ENCODE data around the gene GPR161. TPM values are rescaled to one million over a fixed set of nuclear protein-coding genes. Genes with fewer than 3 reads are reported as not detected.

GPR161 gene
- total and polyA plus RNA-seq, 8 donors = 9.3 to 37.7 (median 26.6) TPM

GRCh38 chr1:168121401-168122011 lies 15.2 kb downstream of the GPR161 start:
- intact Hi-C loops (cut with DNase I) = no loop called here
- no peak for TF ChIP-seq CTCF (IDR thresholded peaks at IDR 0.05)
- DNase-seq (peak in 3 of 4 donors; percentile 46 to 81 (median 65)), ATAC-seq (peak; percentile 63)
- no peaks in the 10 kb centered on the region for H3K36me3 ChIP-seq
- no peaks in the 10 kb centered on the region for H3K27me3 ChIP-seq
- H3K9me3 ChIP-seq = no peaks in the 10 kb centered on the region
- H3K4me1 ChIP-seq = no peaks in the 10 kb centered on the region
- peak overlapping the region in 1 of 2 donors; percentile 68 for H3K27ac ChIP-seq
- no peak overlapping the region for H3K4me3 ChIP-seq

- ATAC-seq = no peak
- no peaks in the 10 kb centered on the region for H3K4me1 ChIP-seq
- no peak for DNase-seq
- H3K36me3 ChIP-seq = no peaks in the 10 kb centered on the region
- intact Hi-C loops (cut with DNase I) = no loop called here
- no peaks in the 10 kb centered on the region for H3K27me3 ChIP-seq
- no peak overlapping the region for H3K4me3 ChIP-seq
- H3K9me3 ChIP-seq = no peaks in the 10 kb centered on the region
- TF ChIP-seq CTCF (IDR thresholded peaks at IDR 0.05) = no peak
- no peak overlapping the region for H3K27ac ChIP-seq
Measured at GRCh38 chr1:168119750-168120149, 17.0 kb downstream of the GPR161 start.

GRCh38 chr1:168116327-168116799 lies 20.4 kb downstream of the GPR161 start:
- no peak overlapping the region for H3K27ac ChIP-seq
- H3K27me3 ChIP-seq = no peaks in the 10 kb centered on the region
- peak; percentile 88 for ATAC-seq
- intact Hi-C loops (cut with DNase I) = no loop called here
- H3K4me1 ChIP-seq = no peaks in the 10 kb centered on the region
- TF ChIP-seq CTCF (IDR thresholded peaks at IDR 0.05) = no peak
- no peaks in the 10 kb centered on the region for H3K9me3 ChIP-seq
- DNase-seq = peak in 1 of 4 donors; percentile 51
- H3K4me3 ChIP-seq = no peak overlapping the region
- H3K36me3 ChIP-seq = no peaks in the 10 kb centered on the region

- ATAC-seq = no peak
- DNase-seq = no peak
- Histone ChIP-seq H3K27ac (no peak overlapping the region), H3K4me1 (no peaks in the 10 kb centered on the region), H3K9me3 (no peaks in the 10 kb centered on the region), H3K36me3 (no peaks in the 10 kb centered on the region), H3K4me3 (no peak overlapping the region), H3K27me3 (no peaks in the 10 kb centered on the region)
- no peak for TF ChIP-seq CTCF (IDR thresholded peaks at IDR 0.05)
- intact Hi-C loops (cut with DNase I) = no loop called here
Measured at GRCh38 chr1:168114845-168115244, 21.9 kb downstream of the GPR161 start.

GRCh38 chr1:168112673-168113305 lies 23.9 kb downstream of the GPR161 start:
- H3K27ac ChIP-seq = no peak overlapping the region
- intact Hi-C loops (cut with DNase I) = no loop called here

More at GRCh38 chr1:168112673-168113305, 23.9 kb downstream of the GPR161 start:
- TF ChIP-seq CTCF (IDR thresholded peaks at IDR 0.05) = no peak
- no peaks in the 10 kb centered on the region for H3K9me3 ChIP-seq
- no peak overlapping the region for H3K4me3 ChIP-seq
- ATAC-seq (peak; percentile 70), DNase-seq (peak in 1 of 4 donors; percentile 63)
- no peaks in the 10 kb centered on the region for H3K36me3 ChIP-seq
- no peaks in the 10 kb centered on the region for H3K4me1 ChIP-seq
- H3K27me3 ChIP-seq = no peaks in the 10 kb centered on the region

Measured in left lung (tissue), 10 donors.